Measurements from ENCODE around the gene OR4D9.
"Not testable (repeated sequence)": the region's sequence is repeated elsewhere in the genome, so short reads cannot be mapped to it uniquely, and the experiment has no call there.

Gene OR4D9

DNA sequence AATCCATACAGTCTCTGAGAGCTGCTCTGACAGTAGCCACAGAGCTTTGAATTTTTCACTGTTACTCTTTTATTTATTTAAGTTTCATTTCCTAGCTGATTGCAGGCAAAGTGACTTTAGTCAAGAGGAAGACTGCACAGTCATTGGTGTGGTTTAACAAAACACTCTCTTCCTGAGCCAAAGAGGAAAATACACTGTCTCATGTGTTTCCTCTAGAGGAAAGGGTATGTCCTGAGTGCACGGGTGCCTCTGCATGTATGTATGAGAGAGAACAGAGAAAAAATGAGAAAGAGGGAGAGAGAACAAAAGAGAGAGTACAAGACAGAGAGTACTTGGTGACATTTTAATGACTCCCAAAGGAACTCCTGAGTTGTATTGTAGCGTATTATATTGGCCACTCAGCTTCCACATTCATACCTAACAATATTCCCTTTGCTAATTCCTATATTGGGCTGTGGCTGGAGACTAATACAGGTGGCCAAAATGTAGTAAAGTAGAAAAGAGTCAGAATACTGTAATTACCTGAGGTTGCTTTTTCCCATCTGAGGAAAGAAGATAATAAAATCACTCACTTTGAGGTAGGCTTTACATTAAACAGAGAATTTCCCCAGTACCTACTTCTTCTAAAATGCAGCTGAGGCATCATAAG is at the start of gene OR4D9:
Gene OR4D9, plus strand, starts transcription at position 599 of the 649 bp plus-strand sequence. CDS start 3,374 bp downstream, outside the sequence.
- no peak for DNase-seq

- DNase-seq, result no peak
These were observed 48.1 kb upstream of the OR4D9 start for GRCh38 chr11:59463190-59463641.

GRCh38 chr11:59473015-59473414 is 38.3 kb upstream of the OR4D9 start, which contains the start of gene OR4D10:
Gene OR4D10, plus strand, starts transcription at chr11:59473315. Its CDS starts 4,115 bp downstream, at chr11:59477430.
- no peak for DNase-seq

DNA sequence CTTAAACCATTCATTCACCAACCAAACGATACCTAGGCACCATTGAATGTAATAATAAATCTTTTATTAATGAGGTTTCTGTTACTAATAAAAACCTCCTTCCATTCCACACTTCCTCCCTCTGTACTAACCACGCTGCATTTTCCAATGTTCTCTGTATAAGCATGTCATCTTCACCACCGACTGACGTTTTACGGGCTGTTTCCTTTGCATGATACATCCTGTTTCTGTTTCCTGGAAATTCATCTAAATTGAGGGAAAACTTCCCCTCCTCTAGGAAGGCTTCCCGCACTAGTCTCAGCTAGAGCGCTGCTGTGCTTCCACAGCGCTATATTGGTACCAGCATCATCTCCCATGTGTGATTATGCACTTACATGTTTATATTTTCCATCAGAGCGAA is 36.2 kb upstream of the OR4D9 start:
- DNase-seq, result no peak

DNA sequence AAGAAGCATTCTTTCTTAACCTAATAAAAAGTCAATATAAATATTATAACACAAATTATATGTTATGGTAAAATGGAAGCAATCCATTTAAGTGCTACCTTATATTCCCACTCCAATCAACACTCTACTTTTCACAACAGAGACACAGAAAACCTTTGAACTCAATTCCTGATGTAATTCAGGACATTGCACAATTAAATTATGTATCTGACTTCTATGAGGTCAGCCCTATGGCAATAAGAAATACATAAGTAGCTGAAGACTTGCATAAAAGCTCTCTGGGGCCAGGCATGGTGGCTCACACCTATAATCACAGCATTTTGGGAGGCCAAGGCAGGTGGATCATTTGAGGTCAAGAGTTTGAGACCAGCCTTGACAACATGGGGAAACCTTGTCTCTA is 31.4 kb upstream of the OR4D9 start:
- no peak for DNase-seq

- no peak for DNase-seq
These were observed 31.0 kb upstream of the OR4D9 start for GRCh38 chr11:59480359-59480758.

DNA sequence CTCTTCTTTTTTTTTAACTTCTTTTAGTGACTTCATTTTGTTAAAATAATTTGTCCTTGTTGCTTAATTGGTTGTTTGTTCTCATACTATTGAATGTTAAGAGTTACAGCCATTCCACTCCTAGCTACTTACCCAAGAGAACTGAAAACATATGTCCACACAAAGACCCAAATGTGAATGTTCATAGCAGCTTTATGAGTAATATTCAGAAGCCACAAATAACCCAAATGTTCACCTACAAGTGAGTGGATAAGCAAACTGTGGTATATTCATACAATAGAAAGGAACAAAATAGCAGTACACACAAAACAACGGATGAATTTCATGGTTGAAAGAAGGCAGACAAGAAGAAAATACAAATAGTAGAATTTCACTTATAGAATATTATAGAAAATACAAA is 9.4 kb upstream of the OR4D9 start:
- DNase-seq, result no peak

- DNase-seq, result no peak
These were observed 8.1 kb upstream of the OR4D9 start, which contains the start of gene OR4D11 for GRCh38 chr11:59503276-59503675. Gene OR4D11, plus strand, starts transcription at chr11:59503576. Its CDS starts 0 bp downstream, at chr11:59503576.

DNA sequence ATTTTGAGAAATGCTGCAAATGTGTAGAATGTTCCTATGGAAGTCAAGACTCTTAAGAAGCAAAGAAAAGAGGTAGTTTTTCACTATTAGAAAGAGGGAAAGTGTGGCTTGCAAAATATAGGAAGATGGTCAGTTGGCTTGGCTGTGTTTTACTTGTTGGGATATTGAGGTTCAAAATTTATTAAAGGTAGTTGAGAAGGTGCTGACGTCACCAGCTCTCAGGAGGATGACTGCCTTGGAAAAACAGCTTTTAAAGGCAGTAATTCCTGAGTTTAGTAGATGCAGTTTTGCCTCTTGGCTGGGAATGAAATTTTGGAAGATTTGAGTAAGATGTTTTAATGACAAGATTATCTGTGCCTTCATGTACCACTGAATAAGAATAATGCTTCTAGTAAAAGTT is 336 bp downstream of the OR4D9 start:
- DNase-seq, result no peak

GRCh38 chr11:59520139-59520538 is 8.8 kb downstream of the OR4D9 start:
- DNase-seq, result not testable (repeated sequence)

- DNase-seq, result no peak
These were observed 9.4 kb downstream of the OR4D9 start for GRCh38 chr11:59520741-59521140.

GRCh38 chr11:59523541-59523940 is 12.2 kb downstream of the OR4D9 start:
- DNase-seq, result no peak

GRCh38 chr11:59528711-59529110 is 17.4 kb downstream of the OR4D9 start:
- no peak for DNase-seq

- DNase-seq, result no peak
These were observed 21.3 kb downstream of the OR4D9 start for GRCh38 chr11:59532620-59533019.

DNA sequence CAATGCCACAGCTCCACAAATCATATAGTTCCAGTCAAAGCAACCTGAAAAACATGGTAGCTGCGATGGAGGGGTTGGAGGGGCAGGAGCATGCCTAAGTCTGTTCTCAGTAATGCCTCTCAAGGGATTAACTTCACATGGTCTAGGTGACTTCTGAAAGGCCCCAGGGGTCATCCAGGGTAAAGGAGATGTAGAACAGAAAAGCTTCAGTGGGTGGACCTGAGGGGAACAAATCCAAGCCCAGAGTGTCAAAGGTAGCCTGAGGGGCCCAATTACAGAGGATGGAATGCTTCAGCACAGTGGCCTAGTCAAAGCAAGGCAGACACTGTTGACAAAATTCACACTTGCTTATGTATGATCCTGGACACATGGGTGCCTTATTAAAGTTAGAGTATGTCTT is 23.3 kb downstream of the OR4D9 start:
- DNase-seq, result no peak

- DNase-seq, result no peak
These were observed 30.9 kb downstream of the OR4D9 start for GRCh38 chr11:59542142-59542810.

DNA sequence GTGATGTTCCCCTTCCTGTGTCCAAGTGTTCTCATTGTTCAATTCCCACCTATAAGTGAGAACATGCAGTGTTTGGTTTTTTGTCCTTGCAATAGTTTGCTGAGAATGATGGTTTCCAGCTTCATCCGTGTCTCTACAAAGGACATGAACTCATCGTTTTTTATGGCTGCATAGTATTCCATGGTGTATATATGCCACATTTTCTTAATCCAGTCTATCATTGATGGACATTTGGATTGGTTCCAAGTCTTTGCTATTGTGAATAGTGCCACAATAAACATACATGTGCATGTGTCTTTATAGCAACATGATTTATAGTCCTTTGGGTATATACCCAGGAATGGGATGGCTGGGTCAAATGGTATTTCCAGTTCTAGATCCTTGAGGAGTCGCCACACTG is 32.4 kb downstream of the OR4D9 start:
- not testable (repeated sequence) for DNase-seq

DNA sequence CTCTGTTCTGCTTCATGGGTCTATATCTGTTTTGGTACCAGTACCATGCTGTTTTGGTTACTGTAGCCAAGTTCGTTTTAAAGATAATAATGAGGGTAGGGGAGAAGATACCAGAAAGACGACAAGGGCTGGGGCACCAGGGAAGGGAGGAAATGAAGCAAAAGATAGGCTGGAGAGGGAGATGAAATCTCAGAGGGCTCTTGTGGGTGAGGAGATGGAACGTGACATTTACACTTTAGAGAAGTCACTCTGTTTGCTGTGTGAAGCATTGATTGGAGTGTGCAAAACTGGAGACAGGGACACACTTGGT is 33.5 kb downstream of the OR4D9 start:
- DNase-seq, result no peak

DNA sequence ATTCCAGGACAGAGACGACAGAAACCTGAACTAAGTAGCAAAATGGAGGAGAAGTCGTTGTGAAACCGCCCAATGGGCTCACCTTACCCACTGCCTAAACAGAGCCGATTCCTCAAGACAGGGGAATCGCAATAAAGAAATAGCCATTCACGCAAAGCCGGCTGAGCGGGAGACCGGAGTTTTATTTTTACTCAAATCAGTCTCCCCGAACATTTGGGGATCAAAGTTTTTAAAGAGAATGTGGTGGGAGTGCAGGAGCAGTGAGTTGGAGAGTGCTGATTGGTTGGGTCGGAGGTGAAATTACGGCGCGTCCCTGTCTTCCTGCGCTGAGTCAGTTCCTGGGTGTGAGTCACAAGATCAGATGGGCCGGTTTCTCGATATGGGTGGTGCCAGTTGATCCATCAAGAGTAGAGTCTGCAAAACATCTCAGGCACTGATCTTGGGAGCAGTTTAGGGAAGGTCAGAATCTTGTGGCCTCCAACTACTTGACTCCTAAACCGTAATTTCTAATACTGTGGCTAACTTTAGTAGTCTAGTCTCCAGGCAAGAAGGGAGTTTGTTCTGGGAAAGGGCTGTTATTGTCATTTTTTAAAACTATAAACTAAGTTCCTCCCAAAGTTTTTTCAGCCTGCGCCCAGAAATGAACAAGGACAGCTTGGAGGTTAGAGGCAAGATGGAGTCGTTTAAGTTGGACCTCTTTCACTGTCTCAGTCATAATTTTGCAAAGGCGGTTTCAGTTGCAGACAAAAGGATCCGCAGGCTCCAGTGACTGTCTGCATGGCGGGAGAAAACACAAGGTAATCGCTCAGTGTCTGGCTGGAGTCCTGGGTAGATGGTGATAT is 34.1 kb downstream of the OR4D9 start:
- no peak for DNase-seq

- not testable (repeated sequence) for DNase-seq
These were observed 36.4 kb downstream of the OR4D9 start for GRCh38 chr11:59547605-59548308.

DNA sequence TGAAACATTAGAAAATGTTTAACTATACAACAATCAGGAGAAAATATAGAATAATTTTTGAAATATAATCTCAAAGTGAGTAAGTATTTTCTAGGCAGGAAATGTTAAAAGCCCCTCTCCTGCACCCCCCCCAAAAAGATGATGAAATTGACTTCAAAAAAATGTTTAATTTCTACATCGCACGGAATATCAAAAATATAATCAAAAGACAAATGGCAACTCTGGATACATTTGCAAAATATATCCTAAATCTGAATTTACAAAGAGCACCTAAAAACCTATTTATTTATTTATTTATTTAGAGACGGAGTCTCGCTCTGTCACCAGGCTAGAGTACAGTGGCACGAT is 36.9 kb downstream of the OR4D9 start:
- DNase-seq, result no peak

DNA sequence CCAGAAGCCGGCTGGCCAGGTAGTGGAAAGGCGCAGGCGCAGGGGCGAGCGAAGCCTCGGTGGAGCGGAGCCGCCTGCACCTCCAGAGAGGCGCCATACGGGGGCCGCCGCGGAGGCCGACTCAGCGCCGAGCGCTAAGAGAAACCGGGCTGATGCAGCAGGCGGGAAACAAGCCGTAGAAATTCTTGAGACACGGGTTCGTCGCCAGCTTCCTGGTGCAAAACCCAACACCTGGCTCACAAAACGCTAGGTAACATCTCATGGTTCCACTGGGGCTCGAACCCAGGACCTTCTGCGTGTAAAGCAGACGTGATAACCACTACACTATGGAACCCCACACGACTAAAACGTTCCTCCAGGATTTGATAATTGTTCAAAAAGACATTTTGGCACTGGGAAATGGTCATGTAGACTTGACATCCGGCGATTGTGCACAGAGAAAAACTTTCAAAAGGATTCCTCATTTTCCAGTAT is 39.1 kb downstream of the OR4D9 start:
- DNase-seq, result peak; percentile 95

Data from NCI-H345 (cell line).